ENCODE measurements around the gene AKAP13. TPM values are rescaled to one million over a fixed set of nuclear protein-coding genes. Genes with fewer than 3 reads are reported as not detected.

Gene AKAP13
- polyA plus RNA-seq, 2 donors = 27.6 to 35.7 TPM

DNA sequence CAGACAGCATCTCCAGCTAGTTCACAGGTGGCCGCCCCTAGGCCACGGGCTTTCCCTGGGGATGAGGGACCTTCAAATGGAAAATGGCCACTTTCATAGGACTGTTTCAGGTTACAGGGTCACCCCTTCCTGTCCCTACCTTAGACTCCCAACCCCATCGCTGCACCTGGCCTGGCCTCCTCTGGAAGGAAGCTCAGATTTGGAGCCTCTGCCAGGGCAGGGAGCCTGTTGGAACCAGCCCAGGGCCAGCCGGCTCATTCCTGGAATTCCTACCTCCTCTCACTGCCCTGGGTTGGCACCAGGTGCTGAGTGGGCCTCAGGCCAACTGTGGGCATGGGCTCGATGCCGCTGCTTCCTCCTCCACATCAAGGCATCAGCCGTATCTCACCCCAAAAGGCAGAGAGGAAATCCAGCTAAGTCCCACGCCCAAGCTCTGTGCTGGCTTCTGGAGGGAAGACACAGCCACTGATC is 372.1 kb downstream of the AKAP13 start:
- no peak overlapping the region for H3K27ac ChIP-seq (ENCODE audit: low read depth in 2 of 2, low read length in 1 of 2)
- WGBS, 2 donors = 34 to 41% methylated on average over 8 of the region's 8 CpGs
- H3K9me3 ChIP-seq (ENCODE audit: control insufficient read depth in 2 of 2, insufficient read depth in 1 of 2, low read depth in 1 of 2, low read length in 1 of 2) = no peaks in the 10 kb centered on the region
- peaks cover 11 to 17% of the 10 kb centered on the region in 2 donors for H3K4me1 ChIP-seq (ENCODE audit: control insufficient read depth in 2 of 2, insufficient read depth in 2 of 2, low read length in 1 of 2)
- H3K36me3 ChIP-seq (ENCODE audit: control insufficient read depth in 2 of 2, insufficient read depth in 2 of 2, low read length in 1 of 2) = peaks cover 0 to 8% of the 10 kb centered on the region in 2 donors
- H3K27me3 ChIP-seq (ENCODE audit: control insufficient read depth in 1 of 2, insufficient read depth in 2 of 2, low read length in 2 of 2) = no peaks in the 10 kb centered on the region
- H3K4me3 ChIP-seq (ENCODE audit: low read depth in 1 of 2, low read length in 2 of 2) = no peak overlapping the region

DNA sequence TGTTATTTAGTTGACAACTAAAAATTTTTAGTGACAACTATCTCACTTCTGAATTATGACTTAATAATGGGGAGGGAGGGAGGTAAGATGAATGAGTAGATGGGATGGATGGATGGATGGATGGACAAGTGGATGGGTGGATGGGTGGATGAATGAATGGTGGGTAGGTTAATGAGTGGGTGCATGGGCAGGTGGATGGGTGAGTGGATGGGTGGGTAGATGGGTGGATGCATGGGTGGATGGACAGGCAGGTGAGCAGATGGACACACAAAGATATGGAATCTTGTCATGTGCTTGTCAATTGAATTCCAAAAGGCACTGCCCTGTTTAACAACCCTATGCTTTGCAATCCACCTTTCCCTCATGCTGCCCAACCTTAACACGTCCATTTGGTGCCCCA is 372.9 kb downstream of the AKAP13 start:
- no peaks in the 10 kb centered on the region for H3K27me3 ChIP-seq (ENCODE audit: control insufficient read depth in 1 of 2, insufficient read depth in 2 of 2, low read length in 2 of 2)
- H3K4me3 ChIP-seq (ENCODE audit: low read depth in 1 of 2, low read length in 2 of 2) = no peak overlapping the region
- 86 to 93% methylated on average over 1 of the region's 1 CpG for WGBS, 2 donors
- no peak overlapping the region for H3K27ac ChIP-seq (ENCODE audit: low read depth in 2 of 2, low read length in 1 of 2)
- no peaks in the 10 kb centered on the region for H3K9me3 ChIP-seq (ENCODE audit: control insufficient read depth in 2 of 2, insufficient read depth in 1 of 2, low read depth in 1 of 2, low read length in 1 of 2)
- peaks cover 0 to 5% of the 10 kb centered on the region in 2 donors for H3K36me3 ChIP-seq (ENCODE audit: control insufficient read depth in 2 of 2, insufficient read depth in 2 of 2, low read length in 1 of 2)
- peaks cover 11 to 17% of the 10 kb centered on the region in 2 donors for H3K4me1 ChIP-seq (ENCODE audit: control insufficient read depth in 2 of 2, insufficient read depth in 2 of 2, low read length in 1 of 2)

DNA sequence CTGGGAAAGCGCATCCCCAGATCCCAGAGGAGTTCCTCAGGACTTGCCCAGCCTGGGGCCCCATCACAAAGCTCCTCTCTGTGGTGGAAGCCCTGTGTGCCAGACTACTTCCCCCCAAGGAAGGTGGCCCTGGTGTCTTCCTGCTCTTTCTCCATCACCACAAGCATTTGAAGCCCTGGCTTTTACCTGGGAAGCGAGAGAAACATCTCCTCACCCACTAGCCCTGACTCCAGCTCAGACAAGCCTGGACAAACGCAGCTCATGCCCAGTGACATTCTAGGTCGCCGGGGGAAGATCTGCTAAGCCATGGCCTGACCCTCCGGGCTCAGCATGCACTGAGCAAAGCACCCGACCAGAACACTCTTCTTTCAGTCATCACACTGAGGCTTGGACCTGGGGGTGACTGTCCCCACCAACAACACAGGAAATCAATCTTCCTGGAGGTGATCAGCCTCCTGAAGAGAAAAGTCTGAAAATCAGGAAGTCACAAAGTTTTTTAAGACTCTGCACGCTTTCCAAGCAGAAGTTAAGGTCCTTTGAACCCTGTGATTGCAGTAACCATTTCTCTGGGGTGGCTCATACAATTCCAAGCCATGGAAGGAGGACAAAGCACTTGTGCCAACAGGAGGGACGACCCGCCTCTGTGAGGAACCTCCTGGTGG is 373.5 kb downstream of the AKAP13 start:
- peaks cover 0 to 3% of the 10 kb centered on the region in 2 donors for H3K36me3 ChIP-seq (ENCODE audit: control insufficient read depth in 2 of 2, insufficient read depth in 2 of 2, low read length in 1 of 2)
- H3K27ac ChIP-seq (ENCODE audit: low read depth in 2 of 2, low read length in 1 of 2) = no peak overlapping the region
- 64 to 69% methylated on average over 10 of the region's 10 CpGs for WGBS, 2 donors
- no peaks in the 10 kb centered on the region for H3K27me3 ChIP-seq (ENCODE audit: control insufficient read depth in 1 of 2, insufficient read depth in 2 of 2, low read length in 2 of 2)
- peaks cover 11 to 13% of the 10 kb centered on the region in 2 donors for H3K4me1 ChIP-seq (ENCODE audit: control insufficient read depth in 2 of 2, insufficient read depth in 2 of 2, low read length in 1 of 2)
- H3K9me3 ChIP-seq (ENCODE audit: control insufficient read depth in 2 of 2, insufficient read depth in 1 of 2, low read depth in 1 of 2, low read length in 1 of 2) = no peaks in the 10 kb centered on the region
- no peak overlapping the region for H3K4me3 ChIP-seq (ENCODE audit: low read depth in 1 of 2, low read length in 2 of 2)

GRCh38 chr15:85754989-85755388 is 374.6 kb downstream of the AKAP13 start:
- H3K27ac ChIP-seq (ENCODE audit: low read depth in 2 of 2, low read length in 1 of 2) = peak overlapping the region in 1 of 2 donors; percentile 11
- WGBS, 2 donors = 43 to 53% methylated on average over 7 of the region's 7 CpGs
- H3K36me3 ChIP-seq (ENCODE audit: control insufficient read depth in 2 of 2, insufficient read depth in 2 of 2, low read length in 1 of 2) = peaks cover 0 to 7% of the 10 kb centered on the region in 2 donors
- no peaks in the 10 kb centered on the region for H3K27me3 ChIP-seq (ENCODE audit: control insufficient read depth in 1 of 2, insufficient read depth in 2 of 2, low read length in 2 of 2)
- peaks cover 11 to 13% of the 10 kb centered on the region in 2 donors for H3K4me1 ChIP-seq (ENCODE audit: control insufficient read depth in 2 of 2, insufficient read depth in 2 of 2, low read length in 1 of 2)
- H3K4me3 ChIP-seq (ENCODE audit: low read depth in 1 of 2, low read length in 2 of 2) = no peak overlapping the region
- no peaks in the 10 kb centered on the region for H3K9me3 ChIP-seq (ENCODE audit: control insufficient read depth in 2 of 2, insufficient read depth in 1 of 2, low read depth in 1 of 2, low read length in 1 of 2)

DNA sequence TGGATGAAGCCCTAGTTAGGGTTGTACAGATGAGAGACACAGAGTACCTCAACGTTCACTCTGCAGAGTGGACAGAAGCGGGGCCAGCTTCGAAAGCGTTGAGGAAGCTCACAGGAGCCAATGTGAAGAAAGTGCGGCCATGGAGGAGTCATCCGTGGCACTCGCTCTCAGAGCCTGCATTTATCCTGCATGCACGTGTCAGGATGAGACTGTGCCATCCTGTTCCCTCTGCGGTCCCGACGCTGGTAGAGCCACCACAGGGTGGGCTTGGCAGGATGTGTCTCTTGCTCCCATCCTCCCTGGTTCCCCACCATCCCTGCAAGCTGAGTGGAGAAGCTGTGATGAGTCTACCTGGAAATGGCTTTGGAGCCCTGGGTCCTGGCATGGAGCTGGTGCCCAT is 375.1 kb downstream of the AKAP13 start:
- H3K27me3 ChIP-seq (ENCODE audit: control insufficient read depth in 1 of 2, insufficient read depth in 2 of 2, low read length in 2 of 2) = no peaks in the 10 kb centered on the region
- 91% methylated on average over 11 of the region's 11 CpGs for WGBS, 2 donors
- H3K9me3 ChIP-seq (ENCODE audit: control insufficient read depth in 2 of 2, insufficient read depth in 1 of 2, low read depth in 1 of 2, low read length in 1 of 2) = no peaks in the 10 kb centered on the region
- H3K27ac ChIP-seq (ENCODE audit: low read depth in 2 of 2, low read length in 1 of 2) = no peak overlapping the region
- H3K4me1 ChIP-seq (ENCODE audit: control insufficient read depth in 2 of 2, insufficient read depth in 2 of 2, low read length in 1 of 2) = peaks cover 11 to 12% of the 10 kb centered on the region in 2 donors
- no peak overlapping the region for H3K4me3 ChIP-seq (ENCODE audit: low read depth in 1 of 2, low read length in 2 of 2)
- peaks cover 0 to 11% of the 10 kb centered on the region in 2 donors for H3K36me3 ChIP-seq (ENCODE audit: control insufficient read depth in 2 of 2, insufficient read depth in 2 of 2, low read length in 1 of 2)

DNA sequence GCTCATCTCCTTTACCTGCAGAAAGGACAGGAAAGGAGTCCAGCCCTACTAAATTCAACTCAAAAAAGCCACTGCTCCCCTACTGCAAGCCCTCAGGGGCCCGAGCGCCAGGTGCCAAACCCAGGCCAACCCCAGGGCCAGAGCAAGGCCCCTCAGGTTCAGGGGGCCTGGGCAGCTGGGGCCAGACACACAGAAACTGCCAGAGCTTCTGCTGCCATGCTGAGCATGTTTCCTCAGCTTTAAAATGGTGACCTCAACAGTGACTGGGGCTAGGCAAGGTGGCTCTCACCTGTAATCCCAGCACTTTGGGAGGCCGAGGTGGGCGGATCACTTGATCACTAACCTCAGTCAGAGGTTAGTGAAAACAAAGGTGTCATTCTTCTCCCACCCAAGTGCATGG is 375.5 kb downstream of the AKAP13 start:
- Histone ChIP-seq H3K9me3 (ENCODE audit: control insufficient read depth in 2 of 2, insufficient read depth in 1 of 2, low read depth in 1 of 2, low read length in 1 of 2) (no peaks in the 10 kb centered on the region), H3K4me3 (ENCODE audit: low read depth in 1 of 2, low read length in 2 of 2) (no peak overlapping the region), H3K27ac (ENCODE audit: low read depth in 2 of 2, low read length in 1 of 2) (no peak overlapping the region), H3K27me3 (ENCODE audit: control insufficient read depth in 1 of 2, insufficient read depth in 2 of 2, low read length in 2 of 2) (no peaks in the 10 kb centered on the region), H3K4me1 (ENCODE audit: control insufficient read depth in 2 of 2, insufficient read depth in 2 of 2, low read length in 1 of 2) (peaks cover 9 to 12% of the 10 kb centered on the region in 2 donors), H3K36me3 (ENCODE audit: control insufficient read depth in 2 of 2, insufficient read depth in 2 of 2, low read length in 1 of 2) (peaks cover 0 to 11% of the 10 kb centered on the region in 2 donors)
- 95 to 97% methylated on average over 4 of the region's 4 CpGs for WGBS, 2 donors

- Histone ChIP-seq H3K9me3 (ENCODE audit: control insufficient read depth in 2 of 2, insufficient read depth in 1 of 2, low read depth in 1 of 2, low read length in 1 of 2) (no peaks in the 10 kb centered on the region), H3K27me3 (ENCODE audit: control insufficient read depth in 1 of 2, insufficient read depth in 2 of 2, low read length in 2 of 2) (no peaks in the 10 kb centered on the region), H3K27ac (ENCODE audit: low read depth in 2 of 2, low read length in 1 of 2) (no peak overlapping the region), H3K36me3 (ENCODE audit: control insufficient read depth in 2 of 2, insufficient read depth in 2 of 2, low read length in 1 of 2) (peaks cover 0 to 11% of the 10 kb centered on the region in 2 donors), H3K4me1 (ENCODE audit: control insufficient read depth in 2 of 2, insufficient read depth in 2 of 2, low read length in 1 of 2) (peaks cover 9 to 12% of the 10 kb centered on the region in 2 donors), H3K4me3 (ENCODE audit: low read depth in 1 of 2, low read length in 2 of 2) (no peak overlapping the region)
- WGBS, 2 donors = 90 to 92% methylated on average over 9 of the region's 9 CpGs
These were observed 376.1 kb downstream of the AKAP13 start for GRCh38 chr15:85756411-85757072.

- Histone ChIP-seq H3K9me3 (ENCODE audit: control insufficient read depth in 2 of 2, insufficient read depth in 1 of 2, low read depth in 1 of 2, low read length in 1 of 2) (no peaks in the 10 kb centered on the region), H3K36me3 (ENCODE audit: control insufficient read depth in 2 of 2, insufficient read depth in 2 of 2, low read length in 1 of 2) (peaks cover 0 to 12% of the 10 kb centered on the region in 2 donors), H3K27me3 (ENCODE audit: control insufficient read depth in 1 of 2, insufficient read depth in 2 of 2, low read length in 2 of 2) (no peaks in the 10 kb centered on the region), H3K4me1 (ENCODE audit: control insufficient read depth in 2 of 2, insufficient read depth in 2 of 2, low read length in 1 of 2) (peaks cover 4 to 5% of the 10 kb centered on the region in 2 donors), H3K27ac (ENCODE audit: low read depth in 2 of 2, low read length in 1 of 2) (no peak overlapping the region), H3K4me3 (ENCODE audit: low read depth in 1 of 2, low read length in 2 of 2) (no peak overlapping the region)
- 67 to 70% methylated on average over 12 to 13 of the region's 13 CpGs for WGBS, 2 donors
These were observed 376.9 kb downstream of the AKAP13 start for GRCh38 chr15:85757073-85757938.

DNA sequence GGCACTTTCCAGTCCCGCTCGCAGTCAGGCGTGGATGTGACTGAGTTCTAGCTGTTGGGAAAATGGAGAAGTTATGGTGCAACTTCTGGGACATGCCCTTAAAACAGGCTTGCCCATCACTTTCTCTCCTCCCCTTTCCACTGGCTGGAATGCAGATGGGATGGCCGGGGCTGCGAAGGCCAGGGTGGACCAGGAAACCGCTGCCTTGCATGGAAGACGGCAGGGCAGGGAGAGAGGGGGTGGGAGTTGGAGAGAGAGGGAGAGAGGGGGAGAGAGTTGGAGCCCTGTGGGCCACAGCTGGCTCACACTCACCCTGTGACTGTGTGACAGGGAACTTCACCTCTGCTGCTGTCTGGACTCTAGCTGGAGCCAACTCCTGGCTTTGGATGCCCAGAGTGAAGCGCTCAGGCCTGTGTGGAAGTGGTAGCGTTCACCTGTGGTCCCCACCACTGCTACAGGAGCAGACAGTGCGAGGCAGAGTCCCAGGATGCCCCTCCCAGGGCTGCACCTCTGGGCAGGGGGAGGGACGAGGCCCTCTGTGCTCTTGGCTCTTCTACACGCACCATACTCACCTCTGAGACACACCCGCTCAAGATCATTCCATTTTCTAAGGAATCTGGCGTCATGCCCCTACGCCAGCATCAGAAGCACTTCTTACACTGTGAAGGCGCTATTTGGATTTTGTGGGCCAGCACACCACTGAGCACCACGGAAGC is 377.7 kb downstream of the AKAP13 start:
- Histone ChIP-seq H3K27ac (ENCODE audit: low read depth in 2 of 2, low read length in 1 of 2) (peak overlapping the region in 1 of 2 donors; percentile 1), H3K4me1 (ENCODE audit: control insufficient read depth in 2 of 2, insufficient read depth in 2 of 2, low read length in 1 of 2) (peaks cover 4 to 6% of the 10 kb centered on the region in 2 donors), H3K4me3 (ENCODE audit: low read depth in 1 of 2, low read length in 2 of 2) (no peak overlapping the region), H3K36me3 (ENCODE audit: control insufficient read depth in 2 of 2, insufficient read depth in 2 of 2, low read length in 1 of 2) (peaks cover 0 to 15% of the 10 kb centered on the region in 2 donors), H3K9me3 (ENCODE audit: control insufficient read depth in 2 of 2, insufficient read depth in 1 of 2, low read depth in 1 of 2, low read length in 1 of 2) (no peaks in the 10 kb centered on the region), H3K27me3 (ENCODE audit: control insufficient read depth in 1 of 2, insufficient read depth in 2 of 2, low read length in 2 of 2) (no peaks in the 10 kb centered on the region)
- WGBS, 2 donors = 75 to 80% methylated on average over 17 of the region's 17 CpGs

Data from esophagus (tissue), 2 donors.